HL-60 (cell line): ENCODE data around the gene PGBD5.

Source experiments
- DNase-seq, 2 experiments: peaks; one replicate each; pipeline ENCODE4 v3.0.0-alpha.2; 2010 to 2020; ENCODE audit warnings: low read depth in 1 of 2, low spot score in 1 of 2
- H3K27ac ChIP-seq: fragments of 250-450 bp; sonication (Bioruptor Pico); replicated peaks from 2 replicates; pipeline ENCODE4 v1.5.1; 2020; ENCODE audit warnings: mild to moderate bottlenecking, moderate library complexity
- H3K27me3 ChIP-seq: fragments of 250-450 bp; sonication (Bioruptor Pico); 2 replicates; pipeline ENCODE4 v1.5.1; 2021; ENCODE audit warnings: mild to moderate bottlenecking, moderate library complexity; ENCODE audit not compliant: insufficient read depth, poor library complexity, severe bottlenecking
- H3K4me3 ChIP-seq: replicated peaks from 2 replicates; pipeline ENCODE4 v1.5.1; 2011; ENCODE audit warnings: mild to moderate bottlenecking, control low read depth, low read length; ENCODE audit not compliant: insufficient read depth
- CTCF ChIP-seq: IDR thresholded peaks from one replicate; pipeline ENCODE4 v1.5.1; 2011; ENCODE audit warnings: low read length, control low read depth, inconsistent platforms; ENCODE audit not compliant: insufficient read depth
- GABPA ChIP-seq: IDR thresholded peaks from 2 replicates; pipeline ENCODE4 v1.6.1; 2012; ENCODE audit warnings: low read depth
- POLR2AphosphoS5 ChIP-seq: IDR thresholded peaks from 2 replicates; pipeline ENCODE4 v1.6.1; 2012; ENCODE audit warnings: low read depth
- REST ChIP-seq: IDR thresholded peaks from 2 replicates; pipeline ENCODE4 v1.6.1; 2012; ENCODE audit warnings: low read depth; ENCODE audit not compliant: insufficient replicate concordance
- SPI1 ChIP-seq: IDR thresholded peaks from 2 replicates; pipeline ENCODE4 v1.6.1; 2012; ENCODE audit warnings: low read depth, mild to moderate bottlenecking, borderline replicate concordance

The PGBD5 gene

DNA sequence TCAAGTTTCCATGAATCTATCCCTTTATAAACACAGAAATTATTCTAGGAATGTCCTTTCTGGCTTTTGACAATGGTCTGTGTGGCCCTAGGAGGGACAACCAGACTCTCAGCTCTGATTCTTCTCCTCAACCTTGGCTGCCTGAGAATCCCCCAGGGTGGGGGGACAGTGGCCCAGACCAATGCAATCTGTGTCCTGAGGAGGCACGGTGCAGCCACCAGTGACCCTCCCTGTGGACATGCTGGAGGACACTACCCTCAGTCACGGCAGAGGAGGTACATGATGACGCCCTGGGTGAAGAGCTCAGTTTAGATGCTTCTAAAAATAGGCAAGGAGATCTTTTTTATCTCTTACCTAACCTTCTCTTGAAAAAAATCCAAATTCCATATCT lies 91.7 kb downstream of the PGBD5 start:
- Histone ChIP-seq H3K27ac (no peak overlapping the region), H3K4me3 (no peak overlapping the region), H3K27me3 (no peaks in the 10 kb centered on the region)
- TF ChIP-seq POLR2AphosphoS5 (no peak), SPI1 (no peak), CTCF (no peak), GABPA (no peak), REST (no peak)
- no peak for DNase-seq

- H3K4me3 ChIP-seq = no peak overlapping the region
- TF ChIP-seq CTCF = no peak
- TF ChIP-seq GABPA = no peak
- no peak for TF ChIP-seq SPI1
- no peak for TF ChIP-seq POLR2AphosphoS5
- no peak for TF ChIP-seq REST
- DNase-seq = no peak
- H3K27me3 ChIP-seq = no peaks in the 10 kb centered on the region
- H3K27ac ChIP-seq = no peak overlapping the region
These were observed 92.3 kb downstream of the PGBD5 start for GRCh38 chr1:230333590-230334446.

- TF ChIP-seq REST (no peak), CTCF (no peak), POLR2AphosphoS5 (no peak), SPI1 (no peak), GABPA (no peak)
- DNase-seq = no peak
- H3K27me3 ChIP-seq = no peaks in the 10 kb centered on the region
- no peak overlapping the region for H3K27ac ChIP-seq
- H3K4me3 ChIP-seq = no peak overlapping the region
These were observed 93.5 kb downstream of the PGBD5 start for GRCh38 chr1:230332575-230333066.
